ENCODE measurements around the gene SPG11.

SPG11 gene

GRCh38 chr15:44620081-44620480 is 43.4 kb downstream of the SPG11 start:
- no peak for DNase-seq (ENCODE audit: low spot score)
- no peak for TF ChIP-seq CTCF (IDR thresholded peaks at IDR 0.05; ENCODE audit: borderline replicate concordance, control extremely low read depth, extremely low read depth, insufficient read depth, missing control alignments)
- in situ Hi-C loops (cut with MboI; ENCODE audit: low sequenced_read_pairs, unreplicated experiment) = no loop called here

GRCh38 chr15:44616974-44617373 is 46.5 kb downstream of the SPG11 start:
- no peak for TF ChIP-seq CTCF (IDR thresholded peaks at IDR 0.05; ENCODE audit: borderline replicate concordance, control extremely low read depth, extremely low read depth, insufficient read depth, missing control alignments)
- DNase-seq (ENCODE audit: low spot score) = no peak
- in situ Hi-C loops (cut with MboI; ENCODE audit: low sequenced_read_pairs, unreplicated experiment) = no loop called here

GRCh38 chr15:44606740-44607139 is 56.7 kb downstream of the SPG11 start:
- DNase-seq (ENCODE audit: low spot score) = no peak
- no peak for TF ChIP-seq CTCF (IDR thresholded peaks at IDR 0.05; ENCODE audit: borderline replicate concordance, control extremely low read depth, extremely low read depth, insufficient read depth, missing control alignments)
- in situ Hi-C loops (cut with MboI; ENCODE audit: low sequenced_read_pairs, unreplicated experiment) = no loop called here

- TF ChIP-seq CTCF (IDR thresholded peaks at IDR 0.05; ENCODE audit: borderline replicate concordance, control extremely low read depth, extremely low read depth, insufficient read depth, missing control alignments) = no peak
- DNase-seq (ENCODE audit: low spot score) = no peak
- in situ Hi-C loops (cut with MboI; ENCODE audit: low sequenced_read_pairs, unreplicated experiment) = no loop called here
Observed at GRCh38 chr15:44603126-44603525, 60.3 kb downstream of the SPG11 start.

- in situ Hi-C loops (cut with MboI; ENCODE audit: low sequenced_read_pairs, unreplicated experiment) = no loop called here
- no peak for TF ChIP-seq CTCF (IDR thresholded peaks at IDR 0.05; ENCODE audit: borderline replicate concordance, control extremely low read depth, extremely low read depth, insufficient read depth, missing control alignments)
- DNase-seq (ENCODE audit: low spot score) = no peak
Observed at GRCh38 chr15:44598892-44599291, 64.6 kb downstream of the SPG11 start.

- TF ChIP-seq CTCF (IDR thresholded peaks at IDR 0.05; ENCODE audit: borderline replicate concordance, control extremely low read depth, extremely low read depth, insufficient read depth, missing control alignments) = no peak
- in situ Hi-C loops (cut with MboI; ENCODE audit: low sequenced_read_pairs, unreplicated experiment) = no loop called here
- DNase-seq (ENCODE audit: low spot score) = no peak
Observed at GRCh38 chr15:44598066-44598465, 65.4 kb downstream of the SPG11 start.

- DNase-seq (ENCODE audit: low spot score) = no peak
- TF ChIP-seq CTCF (IDR thresholded peaks at IDR 0.05; ENCODE audit: borderline replicate concordance, control extremely low read depth, extremely low read depth, insufficient read depth, missing control alignments) = no peak
- in situ Hi-C loops (cut with MboI; ENCODE audit: low sequenced_read_pairs, unreplicated experiment) = no loop called here
Observed at GRCh38 chr15:44596511-44597010, 66.9 kb downstream of the SPG11 start.

Measured in GM13976 (cell line).